ENCODE results near the gene LSP1. TPM values are rescaled to one million over a fixed set of nuclear protein-coding genes. Genes with fewer than 3 reads are reported as not detected.

LSP1 gene
- total RNA-seq, 3 donors from 2014 or later (not counting 1 experiment from before 2014, with no cell fraction given), result 487 to 595 (median 536) TPM

- Mint-ChIP-seq H3K4me1 (peaks cover 0 to 11% of the 10 kb centered on the region in 2 donors), H3K4me3 (no peak overlapping the region), H3K27ac (no peak overlapping the region), H3K27me3 (ENCODE audit: low read depth in 2 of 2) (peaks cover 6 to 15% of the 10 kb centered on the region in 2 donors), H3K36me3 (no peaks in the 10 kb centered on the region), H3K9me3 (no peaks in the 10 kb centered on the region)
- TF ChIP-seq, protein P1, sequence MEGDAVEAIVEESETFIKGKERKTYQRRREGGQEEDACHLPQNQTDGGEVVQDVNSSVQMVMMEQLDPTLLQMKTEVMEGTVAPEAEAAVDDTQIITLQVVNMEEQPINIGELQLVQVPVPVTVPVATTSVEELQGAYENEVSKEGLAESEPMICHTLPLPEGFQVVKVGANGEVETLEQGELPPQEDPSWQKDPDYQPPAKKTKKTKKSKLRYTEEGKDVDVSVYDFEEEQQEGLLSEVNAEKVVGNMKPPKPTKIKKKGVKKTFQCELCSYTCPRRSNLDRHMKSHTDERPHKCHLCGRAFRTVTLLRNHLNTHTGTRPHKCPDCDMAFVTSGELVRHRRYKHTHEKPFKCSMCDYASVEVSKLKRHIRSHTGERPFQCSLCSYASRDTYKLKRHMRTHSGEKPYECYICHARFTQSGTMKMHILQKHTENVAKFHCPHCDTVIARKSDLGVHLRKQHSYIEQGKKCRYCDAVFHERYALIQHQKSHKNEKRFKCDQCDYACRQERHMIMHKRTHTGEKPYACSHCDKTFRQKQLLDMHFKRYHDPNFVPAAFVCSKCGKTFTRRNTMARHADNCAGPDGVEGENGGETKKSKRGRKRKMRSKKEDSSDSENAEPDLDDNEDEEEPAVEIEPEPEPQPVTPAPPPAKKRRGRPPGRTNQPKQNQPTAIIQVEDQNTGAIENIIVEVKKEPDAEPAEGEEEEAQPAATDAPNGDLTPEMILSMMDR (IDR thresholded peaks at IDR 0.05), result no peak
- 53% methylated on average over 17 of the region's 17 CpGs for WGBS (ENCODE audit: insufficient coverage)
- Histone ChIP-seq H3K27me3 (ENCODE audit: control insufficient read depth, insufficient read depth, low read length) (peaks cover 4% of the 10 kb centered on the region), H3K9me3 (ENCODE audit: control insufficient read depth, insufficient read depth, low read length) (no peaks in the 10 kb centered on the region), H3K4me3 (ENCODE audit: low read length) (no peak overlapping the region), H3K27ac (ENCODE audit: low read length) (no peak overlapping the region), H3K36me3 (ENCODE audit: control insufficient read depth, insufficient read depth, low read length) (no peaks in the 10 kb centered on the region), H3K4me1 (ENCODE audit: control insufficient read depth, insufficient read depth, low read length) (peaks cover 23% of the 10 kb centered on the region)
- intact Hi-C loops (cut with micrococcal nuclease), result loop anchor here (1.0 to 2.0 kb wide), 2 partner anchors 139 to 180 kb away; no protein-coding TSS in a partner anchor
- ATAC-seq (no peak), DNase-seq (peak in 1 of 2 donors; percentile 8)
Observed at GRCh38 chr11:1832920-1833295, 20.0 kb upstream of the LSP1 start.

DNA sequence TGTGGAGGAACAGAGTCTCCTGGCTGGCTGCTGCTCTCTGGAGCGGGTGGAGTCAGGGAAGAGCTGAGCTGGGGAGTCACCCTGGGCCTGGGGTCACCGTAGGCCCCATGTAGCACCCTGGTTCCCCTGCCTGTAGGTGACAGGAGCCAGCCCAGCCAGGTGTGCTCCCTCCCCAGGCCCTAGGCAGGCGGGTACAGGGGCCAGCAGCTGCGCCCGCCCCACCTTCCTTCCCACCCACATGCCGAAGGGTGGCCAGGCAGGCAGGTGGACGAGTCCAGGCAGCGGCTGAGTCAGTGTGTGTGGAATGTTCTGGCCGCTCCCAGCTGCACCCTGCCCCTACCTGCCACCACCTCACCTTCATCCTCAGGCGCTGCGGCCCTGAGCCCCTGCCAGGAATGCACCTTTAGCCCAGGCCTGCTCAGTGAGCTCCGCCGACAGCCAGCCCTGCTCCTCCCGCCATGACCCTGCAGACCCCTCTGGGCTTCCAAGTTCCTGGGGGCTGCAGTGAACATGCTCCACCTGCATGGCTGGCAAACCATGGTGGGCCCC lies 18.7 kb upstream of the LSP1 start:
- Histone ChIP-seq H3K4me3 (ENCODE audit: low read length) (no peak overlapping the region), H3K27me3 (ENCODE audit: control insufficient read depth, insufficient read depth, low read length) (peaks cover 4% of the 10 kb centered on the region), H3K9me3 (ENCODE audit: control insufficient read depth, insufficient read depth, low read length) (no peaks in the 10 kb centered on the region), H3K4me1 (ENCODE audit: control insufficient read depth, insufficient read depth, low read length) (peaks cover 35% of the 10 kb centered on the region), H3K36me3 (ENCODE audit: control insufficient read depth, insufficient read depth, low read length) (no peaks in the 10 kb centered on the region), H3K27ac (ENCODE audit: low read length) (no peak overlapping the region)
- TF ChIP-seq, protein P1 (IDR thresholded peaks at IDR 0.05), result no peak
- Mint-ChIP-seq H3K36me3 (no peaks in the 10 kb centered on the region), H3K4me1 (peaks cover 0 to 12% of the 10 kb centered on the region in 2 donors), H3K4me3 (no peak overlapping the region), H3K27ac (no peak overlapping the region), H3K27me3 (ENCODE audit: low read depth in 2 of 2) (peaks cover 2 to 11% of the 10 kb centered on the region in 2 donors), H3K9me3 (no peaks in the 10 kb centered on the region)
- DNase-seq (peak in 1 of 2 donors; percentile 6), ATAC-seq (no peak)
- 89% methylated on average over 13 of the region's 14 CpGs for WGBS (ENCODE audit: insufficient coverage)
- intact Hi-C loops (cut with micrococcal nuclease), result no loop called here

GRCh38 chr11:1834779-1835670 lies 17.9 kb upstream of the LSP1 start, which contains the start of gene SYT8:
Gene SYT8, plus strand, starts transcription at chr11:1834990. Its CDS starts 116 bp downstream, at chr11:1835106.
- Mint-ChIP-seq H3K27me3 (ENCODE audit: low read depth in 2 of 2) (peaks cover 0 to 11% of the 10 kb centered on the region in 2 donors), H3K27ac (no peak within 1 kb of the TSS), H3K4me1 (peaks cover 0 to 20% of the 10 kb centered on the region in 2 donors), H3K4me3 (no peak within 1 kb of the TSS), H3K9me3 (no peaks in the 10 kb centered on the region), H3K36me3 (no peaks in the 10 kb centered on the region)
- DNase-seq, result peak in 1 of 2 donors; percentile 4
- 85% methylated on average over 26 of the region's 26 CpGs for WGBS (ENCODE audit: insufficient coverage)
- no peak for ATAC-seq
- intact Hi-C loops (cut with micrococcal nuclease), result no loop called here
- TF ChIP-seq, protein P1 (IDR thresholded peaks at IDR 0.05), result no peak
- H3K9me3 ChIP-seq (ENCODE audit: control insufficient read depth, insufficient read depth, low read length), result no peaks in the 10 kb centered on the region
- no peaks in the 10 kb centered on the region for H3K36me3 ChIP-seq (ENCODE audit: control insufficient read depth, insufficient read depth, low read length)
- H3K27ac ChIP-seq (ENCODE audit: low read length), result no peak within 1 kb of the TSS
- peaks cover 4% of the 10 kb centered on the region for H3K27me3 ChIP-seq (ENCODE audit: control insufficient read depth, insufficient read depth, low read length)
- H3K4me3 ChIP-seq (ENCODE audit: low read length), result no peak within 1 kb of the TSS
- peaks cover 44% of the 10 kb centered on the region for H3K4me1 ChIP-seq (ENCODE audit: control insufficient read depth, insufficient read depth, low read length)
